SK-N-SH (cell line): ENCODE measurements around the gene SLC12A7. TPM values are rescaled to one million over a fixed set of nuclear protein-coding genes. Genes with fewer than 3 reads are reported as not detected.

Experiments
- CTCF ChIA-PET: fragments of 300-600, 350-600 bp; formaldehyde crosslinking; extraction: SDS; loops from one replicate; lab custom pipeline; 2021; lab: Yijun Ruan, JAX
- POLR2A ChIA-PET: fragments of 350-600 bp; sonication (Branson Sonifier 250); formaldehyde crosslinking; extraction: SDS; loops from one replicate; lab custom pipeline; 2020; ENCODE audit warnings: antibody characterized with exemption, inconsistent platforms; lab: Yijun Ruan, JAX
- DNase-seq: peaks from one replicate; pipeline ENCODE4 v3.0.0; 2012
- H2AFZ ChIP-seq: fragments of 200-600 bp; sonication (generic); 2 replicates; pipeline ENCODE4 v1.8.1; 2016; ENCODE audit warnings: antibody characterized with exemption, mild to moderate bottlenecking, low read depth
- H3F3A ChIP-seq: fragments of 200-600 bp; sonication (generic); replicated peaks from 2 replicates; pipeline ENCODE3; 2016; ENCODE audit warnings: antibody characterized with exemption, mild to moderate bottlenecking; ENCODE audit not compliant: insufficient read depth
- H3K27ac ChIP-seq, 2 experiments: fragments of 200-500 bp in 1 of 2; fragments of 200-600 bp in 1 of 2; sonication (Bioruptor generic) in 1 of 2; sonication (generic), shearing (Covaris generic) in 1 of 2; 2 replicates each; pipeline versions ENCODE4 v1.5.1 to v1.6.1; 2014 to 2016; ENCODE audit warnings: low read depth in 2 of 2, inconsistent platforms in 1 of 2, low read length in 1 of 2, mild to moderate bottlenecking in 1 of 2, mixed read lengths in 1 of 2
- H3K27me3 ChIP-seq: fragments of 200-600 bp; sonication (generic), shearing (Covaris generic); 2 replicates; pipeline ENCODE4 v1.6.1; 2016; ENCODE audit warnings: mixed run types; ENCODE audit not compliant: insufficient read depth
- H3K36me3 ChIP-seq, 2 experiments: fragments of 200-500 bp in 1 of 2; fragments of 200-600 bp in 1 of 2; sonication (Bioruptor generic) in 1 of 2; sonication (generic) in 1 of 2; replicated peaks in 1 of 2; 2 replicates each; pipeline versions ENCODE3 to v1.5.1; 2014 to 2016; ENCODE audit warnings: low read length in 1 of 2, mild to moderate bottlenecking in 1 of 2; ENCODE audit not compliant: insufficient read depth in 2 of 2, control insufficient read depth in 1 of 2
- H3K4me1 ChIP-seq, 2 experiments: fragments of 200-500 bp in 1 of 2; fragments of 200-600 bp in 1 of 2; sonication (Bioruptor generic) in 1 of 2; sonication (generic), shearing (Covaris generic) in 1 of 2; 2 replicates each; pipeline versions ENCODE4 v1.5.1 to v1.6.1; 2014 to 2016; ENCODE audit warnings: low read depth in 1 of 2, low read length in 1 of 2, mixed run types in 1 of 2; ENCODE audit not compliant: insufficient read depth in 2 of 2, control insufficient read depth in 1 of 2
- H3K4me2 ChIP-seq: fragments of 200-600 bp; sonication (generic), shearing (Covaris generic); 2 replicates; pipeline ENCODE4 v1.6.1; 2017; ENCODE audit warnings: mixed run types
- H3K4me3 ChIP-seq, 2 experiments: fragments of 200-500 bp in 1 of 2; fragments of 200-600 bp in 1 of 2; sonication (Bioruptor generic) in 1 of 2; sonication (generic), shearing (Covaris generic) in 1 of 2; 2 replicates each; pipeline versions ENCODE4 v1.5.1 to v1.8.1; 2014 to 2016; ENCODE audit warnings: low read depth in 2 of 2, inconsistent platforms in 1 of 2, low read length in 1 of 2, mild to moderate bottlenecking in 1 of 2, mixed read lengths in 1 of 2, moderate library complexity in 1 of 2
- H3K79me2 ChIP-seq: fragments of 200-600 bp; sonication (generic); 2 replicates; pipeline ENCODE4 v1.8.1; 2017; ENCODE audit warnings: mild to moderate bottlenecking; ENCODE audit not compliant: insufficient read depth
- H3K9ac ChIP-seq: fragments of 200-600 bp; sonication (generic); 2 replicates; pipeline ENCODE4 v1.6.1; 2017; ENCODE audit warnings: mixed run types
- H3K9me2 ChIP-seq: fragments of 200-600 bp; sonication (generic); 2 replicates; pipeline ENCODE4 v1.6.1; 2017; ENCODE audit warnings: mixed run types
- H3K9me3 ChIP-seq: fragments of 200-600 bp; sonication (generic); 2 replicates; pipeline ENCODE4 v1.6.1; 2017; ENCODE audit warnings: mixed run types, mild to moderate bottlenecking, moderate library complexity
- H4K20me1 ChIP-seq: fragments of 200-600 bp; sonication (generic); 2 replicates; pipeline ENCODE4 v1.6.1; 2017; ENCODE audit warnings: mild to moderate bottlenecking, mixed run types; ENCODE audit not compliant: insufficient read depth
- CTCF ChIP-seq: fragments of 200-600 bp; sonication (generic); IDR thresholded peaks from 2 replicates; pipeline ENCODE4 v1.6.1; 2017; ENCODE audit warnings: antibody characterized with exemption, mild to moderate bottlenecking, moderate library complexity
- IRF3 ChIP-seq: fragments of 150-350 bp; IDR thresholded peaks from 2 replicates; pipeline ENCODE4 v1.6.1; 2016; ENCODE audit warnings: mild to moderate bottlenecking, low read depth, low read length
- NRF1 ChIP-seq: IDR thresholded peaks from 2 replicates; pipeline ENCODE4 v1.6.1; 2012; ENCODE audit warnings: low read depth, mild to moderate bottlenecking, low read length
- SIN3A ChIP-seq: IDR thresholded peaks from 2 replicates; pipeline ENCODE4 v1.6.1; 2012; ENCODE audit warnings: low read depth, mild to moderate bottlenecking, low read length, moderate library complexity, borderline replicate concordance
- WGBS: methylation state at CpG from one replicate; pipeline ENCODE4 v1.1.6; 2017; ENCODE audit warnings: low lambda C conversion rate; 5-methylcytosine and 5-hydroxymethylcytosine counted together
- polyA plus RNA-seq, 3 experiments: library from polyadenylated mRNA; depleted of rRNA; stranded (reverse); fragments of >200 nt; gene quantifications; 2 replicates each; pipeline ENCODE4 v1.2.3, GENCODE V29; 2012

The SLC12A7 gene
- polyA plus RNA-seq, 1 of the 3 experiments (the other 2 are of a cell fraction) = 2.6 TPM

- peak; percentile 93 for DNase-seq
- H3K27me3 ChIP-seq = peaks cover 68% of the 10 kb centered on the region
These were observed 103.2 kb downstream of the SLC12A7 start, which contains the start of gene NKD2 for GRCh38 chr5:1008451-1009358. TSS of gene NKD2 (plus strand) at chr5:1008802. CDS start at chr5:1009058, 256 bp downstream.

More at GRCh38 chr5:1008451-1009358, 103.2 kb downstream of the SLC12A7 start, which contains the start of gene NKD2:
- H2AFZ ChIP-seq = no peak within 1 kb of the TSS
- no peak within 1 kb of the TSS for H3K27ac ChIP-seq
- H3K4me1 ChIP-seq = peaks cover 0 to 2% of the 10 kb centered on the region in 2 experiments; a peak in 1 of 4 replicates
- no peak within 1 kb of the TSS for H3K9ac ChIP-seq
- H3K4me2 ChIP-seq = no peak within 1 kb of the TSS
- ChIA-PET CTCF (interaction anchor here (0.7 to 6.5 kb wide), 26 partner anchors 10 to 337 kb away, joined by 3 to 44 read pairs (median 6); no protein-coding TSS in a partner anchor), POLR2A (interaction anchor here (0.6 kb wide), 1 partner anchor 9 kb away, joined by 3 read pairs; no protein-coding TSS in a partner anchor)
- H3F3A ChIP-seq = no peaks in the 10 kb centered on the region
- H3K9me3 ChIP-seq = no peaks in the 10 kb centered on the region
- peak within 1 kb of the TSS in 1 of 2 experiments; percentile 35; a peak in 2 of 4 replicates for H3K4me3 ChIP-seq
- no peaks in the 10 kb centered on the region for H3K36me3 ChIP-seq
- no peaks in the 10 kb centered on the region for H4K20me1 ChIP-seq
- TF ChIP-seq IRF3 = no peak
- 0 out of 2 replicates have a peak, but pooled peaks have one; percentile 34 for TF ChIP-seq NRF1
- TF ChIP-seq SIN3A = no peak
- peak; percentile 62 for TF ChIP-seq CTCF
- H3K9me2 ChIP-seq = no peaks in the 10 kb centered on the region
- WGBS = 0% methylated on average over 11 of the region's 108 CpGs
- H3K79me2 ChIP-seq = no peaks in the 10 kb centered on the region
